CD4-positive, alpha-beta T cell treated with Interleukin-4 for 4 hours (primary cell): ENCODE data around the gene CCDC134.
"Not testable (repeated sequence)": the region's sequence is repeated elsewhere in the genome, so short reads cannot be mapped to it uniquely, and the experiment has no call there.

ENCODE experiments used
- DNase-seq: peaks from one replicate; pipeline ENCODE4 v3.0.0-alpha.2; 2020

CCDC134 gene

GRCh38 chr22:41846268-41846987 lies 45.9 kb downstream of the CCDC134 start:
- no peak for DNase-seq

GRCh38 chr22:41847300-41847699 lies 46.8 kb downstream of the CCDC134 start:
- DNase-seq: no peak

- DNase-seq: no peak
Observed at GRCh38 chr22:41848468-41848867, 48.0 kb downstream of the CCDC134 start.

GRCh38 chr22:41856469-41856868 lies 56.0 kb downstream of the CCDC134 start:
- DNase-seq: no peak

- DNase-seq: peak; percentile 92
Observed at GRCh38 chr22:41857155-41857859, 56.8 kb downstream of the CCDC134 start.

GRCh38 chr22:41857860-41858199 lies 57.4 kb downstream of the CCDC134 start:
- no peak for DNase-seq

GRCh38 chr22:41862160-41862529 lies 61.7 kb downstream of the CCDC134 start:
- DNase-seq: peak; percentile 92

- peak; percentile 34 for DNase-seq
Observed at GRCh38 chr22:41862530-41863266, 62.2 kb downstream of the CCDC134 start.

GRCh38 chr22:41863472-41863871 lies 63.0 kb downstream of the CCDC134 start:
- DNase-seq: no peak

- DNase-seq: no peak
Observed at GRCh38 chr22:41868556-41868955, 68.1 kb downstream of the CCDC134 start.

GRCh38 chr22:41870081-41870480 lies 69.6 kb downstream of the CCDC134 start:
- not testable (repeated sequence) for DNase-seq

GRCh38 chr22:41870786-41871185 lies 70.3 kb downstream of the CCDC134 start:
- DNase-seq: no peak

GRCh38 chr22:41873391-41873790 lies 72.9 kb downstream of the CCDC134 start:
- DNase-seq: peak; percentile 68

GRCh38 chr22:41874090-41874489 lies 73.6 kb downstream of the CCDC134 start:
- no peak for DNase-seq

GRCh38 chr22:41875531-41876270 lies 75.2 kb downstream of the CCDC134 start:
- no peak for DNase-seq
